WI38 (cell line): ENCODE results near the gene EMP3.

Experiments used
- H3K4me3 ChIP-seq: 2 replicates; pipeline ENCODE4 v1.5.1; 2011; ENCODE audit warnings: low read depth, mild to moderate bottlenecking, control low read depth, low read length
- CTCF ChIP-seq: IDR thresholded peaks from 2 replicates; pipeline ENCODE4 v1.5.1; 2012; ENCODE audit warnings: low read depth, mild to moderate bottlenecking, control low read depth, low read length

EMP3 gene

DNA sequence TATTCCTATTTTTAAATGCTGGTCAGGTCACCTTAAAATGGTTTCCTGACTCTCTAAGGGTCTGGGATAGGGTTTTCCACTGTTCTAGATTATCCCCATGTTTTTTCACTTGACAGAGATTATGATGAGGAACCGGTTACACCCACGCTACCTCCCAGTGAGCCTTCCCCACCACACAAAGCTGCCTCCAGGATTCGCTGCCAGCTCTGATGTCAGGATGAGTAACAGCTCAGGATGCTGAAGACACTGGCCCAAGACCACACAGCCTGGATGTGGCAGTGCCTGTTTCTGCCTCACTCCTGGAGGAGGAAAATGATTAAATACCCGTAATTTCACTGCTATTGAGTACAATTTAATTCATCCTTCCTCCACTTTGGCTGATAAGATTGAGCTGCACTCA, 32.6 kb upstream of the EMP3 start:
- no peak for TF ChIP-seq CTCF
- no peak overlapping the region for H3K4me3 ChIP-seq

DNA sequence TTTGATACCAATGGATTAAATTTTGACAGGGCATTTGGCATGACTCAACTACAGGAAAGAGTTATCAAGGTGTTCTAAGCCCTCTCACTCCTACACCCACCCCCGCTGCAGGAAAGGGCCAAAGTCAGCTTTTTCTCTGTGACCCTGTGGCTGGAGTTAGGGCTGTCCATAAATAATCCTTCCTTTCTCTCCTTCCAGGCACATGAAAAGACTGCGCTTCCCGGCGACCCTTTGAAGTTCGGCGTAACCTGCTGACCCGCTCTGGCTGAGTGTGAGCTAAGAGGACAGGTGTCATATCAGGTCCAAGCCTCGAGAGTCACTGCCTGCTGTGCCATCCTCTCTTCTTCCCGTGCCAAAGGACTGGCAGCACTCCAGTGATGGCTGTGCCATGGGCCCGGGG, 29.9 kb upstream of the EMP3 start:
- no peak overlapping the region for H3K4me3 ChIP-seq
- no peak for TF ChIP-seq CTCF

GRCh38 chr19:48296963-48297734, 28.2 kb upstream of the EMP3 start:
- no peak for TF ChIP-seq CTCF
- H3K4me3 ChIP-seq, result no peak overlapping the region

DNA sequence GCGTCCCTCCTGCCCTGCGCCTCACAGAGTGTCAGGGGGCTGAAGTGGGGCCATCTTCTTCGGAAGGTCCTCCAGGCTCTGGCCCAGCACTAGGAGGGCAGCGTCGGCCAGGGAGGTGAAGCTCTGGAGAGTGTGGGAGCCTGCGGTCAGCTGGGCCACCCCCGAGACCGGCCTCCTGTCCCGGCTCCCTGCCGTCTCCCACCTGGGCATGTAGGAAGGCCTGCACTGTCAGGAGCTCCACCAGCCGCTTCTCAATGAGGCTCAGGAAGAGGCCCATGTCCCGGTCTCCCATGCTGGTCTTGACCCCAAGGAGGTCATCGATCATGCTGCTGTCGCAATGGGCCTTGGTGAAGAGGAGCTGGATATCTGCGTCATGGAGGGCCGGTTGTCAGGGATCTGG, 27.4 kb upstream of the EMP3 start:
- H3K4me3 ChIP-seq, result no peak overlapping the region
- TF ChIP-seq CTCF, result no peak

GRCh38 chr19:48301886-48302599, 23.3 kb upstream of the EMP3 start:
- H3K4me3 ChIP-seq, result no peak overlapping the region
- TF ChIP-seq CTCF, result no peak

DNA sequence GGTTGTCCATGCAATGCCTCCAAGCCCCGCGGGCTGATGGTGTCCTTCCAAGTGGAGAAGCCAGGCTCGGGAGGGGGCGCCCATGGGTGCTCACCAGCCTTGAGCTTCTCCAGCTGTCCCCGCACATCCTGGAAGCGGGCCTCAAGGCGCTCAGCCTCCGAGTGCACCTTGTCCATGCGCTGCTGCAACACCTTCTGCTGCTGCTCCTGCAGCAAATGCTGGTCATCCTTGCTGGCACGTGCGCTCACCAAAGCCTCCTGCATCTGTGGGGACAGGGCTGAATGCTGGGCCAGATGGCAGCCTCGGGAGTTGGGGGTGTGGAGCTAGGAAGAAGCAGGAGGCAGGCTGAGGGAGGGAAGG, 22.8 kb upstream of the EMP3 start:
- no peak overlapping the region for H3K4me3 ChIP-seq
- no peak for TF ChIP-seq CTCF

DNA sequence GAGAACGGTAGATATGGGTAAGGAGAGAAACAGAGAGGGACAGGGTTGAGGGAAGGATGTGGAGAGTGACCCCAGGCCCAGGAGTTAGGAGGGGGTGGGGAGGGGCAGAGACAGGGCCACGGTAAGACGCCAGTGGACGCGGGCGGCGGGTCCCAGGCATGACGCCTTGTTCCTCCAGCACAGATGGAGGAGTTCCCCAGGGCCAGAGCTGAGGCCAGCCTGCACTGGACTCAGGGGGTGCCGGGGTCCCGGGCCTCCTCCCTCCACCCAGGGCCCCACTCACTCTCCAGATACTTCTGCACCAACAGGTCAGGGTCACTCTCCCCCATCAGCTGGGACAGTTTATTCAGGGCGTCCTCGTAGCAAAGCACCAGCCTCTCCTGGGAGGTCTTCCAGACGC, 22.0 kb upstream of the EMP3 start:
- TF ChIP-seq CTCF, result no peak

More for the DNA sequence above, 22.0 kb upstream of the EMP3 start:
- H3K4me3 ChIP-seq, result no peak overlapping the region
